Skeletal muscle cell (primary cell): ENCODE data around the gene KIAA2012.
A peak's percentile ranks its signal among the peaks of the same experiment; 100 is the strongest.

Source experiments
- DNase-seq: peaks from one replicate; pipeline ENCODE4 v3.0.0-alpha.2; 2010; ENCODE audit warnings: low read depth
- H3K4me3 ChIP-seq: 2 replicates; pipeline ENCODE4 v1.5.1; 2011; ENCODE audit warnings: low read depth, mild to moderate bottlenecking, control low read depth, low read length, moderate library complexity

The KIAA2012 gene

DNA sequence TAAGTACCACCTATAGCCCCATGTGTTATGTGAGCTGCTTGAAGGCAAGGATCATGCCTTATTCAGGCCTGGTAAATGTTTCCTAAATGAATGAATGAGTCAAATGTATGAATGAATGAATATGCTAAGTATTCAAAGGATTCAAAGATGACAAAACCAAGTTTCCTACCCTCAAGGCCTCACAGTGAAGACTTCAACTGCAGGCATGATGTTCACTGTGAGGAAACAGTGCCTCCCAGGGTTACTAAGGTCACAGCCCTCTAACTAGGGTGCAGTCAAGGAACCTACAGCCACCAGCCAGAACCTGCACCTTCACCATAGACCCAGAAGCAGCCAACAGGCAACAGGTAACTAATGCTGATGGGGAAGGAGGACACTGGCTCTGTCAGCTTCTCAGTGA lies 96.1 kb downstream of the KIAA2012 start:
- no peak for DNase-seq
- H3K4me3 ChIP-seq: no peak overlapping the region

DNA sequence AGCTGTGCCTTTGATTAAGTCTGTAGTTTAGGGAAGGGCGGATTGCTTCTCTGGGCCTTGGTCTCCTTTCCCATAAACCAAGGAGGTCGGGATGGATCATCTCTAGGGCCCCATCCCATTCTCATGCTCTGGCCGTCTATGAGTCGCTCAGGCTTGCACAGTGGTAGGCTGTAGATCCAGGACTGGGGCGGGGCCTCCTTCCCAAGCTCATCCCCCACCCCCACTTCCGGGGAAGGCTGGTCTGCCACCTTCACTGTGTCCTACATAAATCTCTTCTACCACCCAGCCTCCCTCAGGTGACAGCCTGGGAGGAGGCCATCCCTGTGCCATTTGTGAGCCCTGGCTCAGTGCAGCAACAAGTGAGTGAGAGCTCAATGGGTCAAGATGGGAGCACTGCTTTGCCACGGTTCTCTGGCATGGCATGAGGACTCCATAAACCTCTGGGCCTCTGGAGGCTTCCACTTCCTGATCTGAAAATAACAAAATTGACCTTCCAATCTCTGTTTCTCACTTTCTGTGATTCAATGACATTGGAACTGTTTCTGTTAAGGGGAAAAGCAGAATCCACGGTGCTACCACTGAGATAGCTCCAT lies 96.9 kb downstream of the KIAA2012 start:
- no peak for DNase-seq
- no peak overlapping the region for H3K4me3 ChIP-seq

DNA sequence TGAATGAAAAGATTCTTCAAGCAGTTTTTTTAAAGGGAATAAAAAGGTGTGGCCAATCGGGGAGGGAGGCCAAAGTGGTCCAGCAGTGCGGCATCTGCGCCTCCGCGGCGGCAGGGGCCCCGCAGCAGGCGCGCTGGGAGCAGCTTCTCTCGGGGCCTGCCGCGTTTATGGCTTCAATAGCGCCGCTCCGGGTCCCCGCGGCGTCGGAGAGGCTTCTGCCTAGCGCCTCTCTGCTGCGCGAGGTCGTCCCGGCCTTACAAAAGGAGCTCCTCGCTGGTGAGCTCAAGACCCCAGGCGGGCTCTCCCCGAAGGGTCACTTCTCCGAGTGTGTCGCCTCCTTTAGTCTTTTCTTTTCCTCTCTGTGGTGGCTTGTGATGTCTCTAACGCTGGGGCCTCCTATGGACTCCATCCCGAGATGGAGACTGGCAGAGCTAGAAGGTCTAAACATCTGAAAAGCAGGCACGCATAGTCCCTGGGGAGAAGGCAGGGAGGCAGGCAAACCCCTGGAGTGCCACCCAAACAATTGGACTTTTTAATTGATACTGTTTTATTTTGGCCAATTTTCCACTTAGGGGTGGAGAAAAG lies 98.3 kb downstream of the KIAA2012 start:
- no peak for DNase-seq
- peak overlapping the region; percentile 17 for H3K4me3 ChIP-seq

DNA sequence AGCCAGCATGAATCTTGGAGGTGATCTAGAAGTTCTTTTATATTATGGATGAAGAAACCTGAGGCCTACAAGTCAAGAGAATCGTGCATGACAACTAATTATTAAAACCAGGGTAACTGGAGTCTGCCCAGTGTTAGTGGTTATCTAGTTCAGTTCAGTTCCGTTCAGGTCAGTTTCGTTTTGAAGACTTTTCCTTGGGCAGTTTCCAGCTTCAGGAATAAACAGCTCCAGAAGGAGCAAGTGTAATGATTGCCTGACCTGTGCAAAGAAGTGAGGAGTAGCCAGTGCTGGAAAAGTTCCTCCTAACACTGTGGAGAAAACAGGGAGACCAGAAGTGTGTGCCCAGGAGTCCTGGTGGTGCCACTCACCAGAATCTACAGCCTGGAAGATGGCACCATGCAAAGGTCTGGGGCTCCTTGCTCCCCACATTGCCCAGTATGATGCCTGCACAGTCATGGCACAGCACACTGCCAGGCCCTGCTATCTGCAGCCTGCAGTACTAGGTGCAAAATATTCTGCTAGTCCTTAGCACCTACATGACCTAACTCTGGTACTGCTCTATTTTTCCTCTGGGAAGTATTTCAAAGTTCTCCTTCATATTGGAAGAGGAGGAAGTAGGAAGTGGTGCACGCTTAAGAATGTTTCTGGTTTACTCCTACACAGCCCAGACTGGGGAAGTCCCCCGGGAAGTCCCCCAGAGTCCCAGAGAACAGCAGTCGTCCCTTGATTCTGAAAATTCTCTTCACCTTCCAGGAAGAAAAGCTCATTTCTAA lies 99.6 kb downstream of the KIAA2012 start:
- no peak for DNase-seq

DNA sequence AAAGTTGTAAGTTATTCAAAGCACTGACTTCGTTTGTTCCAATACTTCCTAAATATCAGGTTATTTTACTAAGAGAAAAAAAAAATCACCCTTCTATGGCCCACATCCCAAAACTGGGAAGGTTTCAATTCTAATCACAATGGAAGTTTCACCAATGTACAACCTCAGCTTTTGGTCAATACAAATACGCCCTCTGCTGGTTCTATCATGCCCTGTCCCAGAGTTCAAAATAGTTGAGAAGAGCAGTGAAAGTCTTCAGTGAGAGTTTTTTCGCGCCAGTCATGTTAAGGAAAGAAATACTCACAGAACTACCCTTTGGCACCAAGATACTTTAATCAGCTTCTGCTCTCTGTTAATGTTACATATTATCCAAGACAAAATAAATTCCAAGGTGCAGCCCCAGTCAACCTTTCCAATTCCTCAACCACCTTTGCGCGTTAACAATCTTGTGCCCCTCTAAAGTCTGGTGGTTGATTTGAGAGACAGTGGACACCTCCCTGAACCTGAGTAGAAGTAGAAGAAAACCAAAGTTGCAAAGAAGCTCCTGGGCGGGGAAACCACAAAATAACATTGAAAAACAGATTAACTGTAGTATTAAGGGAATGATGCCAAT lies 105.4 kb downstream of the KIAA2012 start:
- peak; percentile 23 for DNase-seq
- H3K4me3 ChIP-seq: no peak overlapping the region

More for the DNA sequence above, 99.6 kb downstream of the KIAA2012 start:
- H3K4me3 ChIP-seq: no peak overlapping the region

DNA sequence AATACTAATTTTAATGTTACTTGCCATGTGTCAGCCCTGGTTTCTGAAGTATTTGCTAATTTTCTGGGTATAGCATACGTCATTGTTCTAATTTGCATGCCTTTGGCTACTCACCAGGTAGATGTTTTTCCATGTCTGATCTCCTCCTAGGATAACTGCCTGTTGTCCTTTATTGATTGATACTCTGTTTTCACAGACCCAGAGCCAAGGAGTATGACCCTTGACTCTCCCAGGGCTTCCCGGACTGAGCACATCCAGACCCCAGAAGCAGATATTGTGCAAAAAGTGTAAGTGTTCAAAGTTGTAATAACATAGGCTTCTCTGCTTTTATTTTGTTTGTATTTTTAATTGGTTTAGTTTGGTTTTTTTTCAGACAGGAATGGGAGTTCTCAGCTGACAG lies 111.5 kb downstream of the KIAA2012 start:
- H3K4me3 ChIP-seq: no peak overlapping the region
- DNase-seq: no peak

DNA sequence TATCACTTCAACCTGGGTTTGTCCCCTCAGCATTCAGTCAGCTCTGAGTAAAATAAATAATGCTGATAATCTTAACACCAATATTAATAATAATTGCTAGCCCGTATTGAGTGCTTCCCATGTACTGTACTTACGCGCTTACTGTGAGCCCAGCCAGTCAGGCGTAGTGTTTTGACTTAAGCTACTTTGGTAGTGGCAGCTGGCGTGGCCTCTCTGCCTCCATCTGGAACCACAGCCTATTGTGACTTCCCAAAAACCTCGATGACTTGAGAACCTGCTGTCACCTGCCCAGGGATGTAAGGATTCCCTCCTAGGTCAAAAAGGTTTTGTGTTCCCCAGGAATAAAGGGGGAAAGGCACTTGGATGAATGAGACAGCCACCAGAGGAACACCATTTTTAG lies 112.1 kb downstream of the KIAA2012 start:
- DNase-seq: no peak
- H3K4me3 ChIP-seq: no peak overlapping the region

DNA sequence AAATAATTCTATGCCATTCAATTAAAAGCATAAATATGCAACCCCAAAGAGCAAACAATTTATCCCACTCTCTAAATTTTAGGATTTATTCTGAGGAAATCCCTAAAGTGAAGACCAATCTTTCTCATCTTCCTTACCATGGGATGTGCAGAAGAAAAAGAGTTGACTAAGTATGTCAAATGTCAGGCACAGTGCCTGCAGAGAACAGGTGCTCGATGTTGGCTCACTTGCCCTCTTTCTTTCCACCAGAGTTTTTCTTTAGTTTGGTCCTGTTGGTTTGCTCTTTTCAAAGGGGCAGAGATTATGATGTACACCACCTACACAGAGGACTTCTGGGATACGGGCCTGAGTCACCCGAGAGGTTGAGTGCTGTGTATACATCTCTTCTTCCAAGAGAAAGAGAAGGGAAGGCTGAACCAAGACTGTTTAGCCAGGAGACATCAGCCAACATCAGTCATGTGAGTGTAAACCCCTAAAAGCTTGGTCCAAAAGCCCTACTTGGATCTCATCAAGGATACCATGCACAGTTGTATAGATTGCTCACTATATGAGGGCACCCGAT lies 113.7 kb downstream of the KIAA2012 start:
- no peak overlapping the region for H3K4me3 ChIP-seq
- DNase-seq: no peak

DNA sequence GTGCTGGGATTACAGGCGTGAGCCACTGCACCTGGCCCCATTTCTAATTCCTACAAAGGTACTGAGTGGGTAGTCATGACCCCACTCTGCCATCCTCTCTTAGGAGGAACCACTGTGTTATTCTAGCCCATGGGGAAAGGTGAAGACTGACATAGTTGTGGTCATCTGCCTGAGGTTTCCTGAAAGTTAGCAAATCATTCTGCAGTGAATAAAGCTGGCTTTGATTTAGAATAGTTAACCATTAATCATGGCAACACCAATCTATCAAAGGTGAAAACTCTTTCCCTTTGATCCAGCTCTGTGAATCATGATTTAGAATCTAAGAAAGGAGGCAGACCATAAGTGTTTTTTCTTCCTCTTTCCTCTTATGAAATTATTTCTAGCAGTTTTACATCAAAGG lies 114.5 kb downstream of the KIAA2012 start:
- H3K4me3 ChIP-seq: no peak overlapping the region
- DNase-seq: no peak

DNA sequence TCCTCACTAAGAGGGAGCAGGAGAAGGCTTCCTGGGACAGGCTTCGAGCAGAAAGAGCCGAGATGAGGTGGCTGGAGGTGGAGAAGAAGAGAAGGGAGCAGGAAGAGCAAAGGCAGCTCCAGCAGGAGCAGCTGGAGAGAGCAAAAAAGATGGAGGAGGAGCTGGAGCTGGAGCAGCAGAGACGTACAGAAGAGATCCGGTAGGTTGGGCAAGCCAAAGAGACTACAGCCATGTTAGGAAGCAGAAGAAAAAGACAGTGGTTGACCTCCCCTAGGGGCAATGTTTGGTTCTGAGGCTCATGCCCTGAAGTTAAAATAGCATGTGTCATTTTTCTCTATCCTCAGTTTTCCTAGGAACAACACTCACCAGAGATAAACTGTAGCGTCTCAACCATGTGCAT lies 120.2 kb downstream of the KIAA2012 start:
- no peak for DNase-seq
- H3K4me3 ChIP-seq: no peak overlapping the region

DNA sequence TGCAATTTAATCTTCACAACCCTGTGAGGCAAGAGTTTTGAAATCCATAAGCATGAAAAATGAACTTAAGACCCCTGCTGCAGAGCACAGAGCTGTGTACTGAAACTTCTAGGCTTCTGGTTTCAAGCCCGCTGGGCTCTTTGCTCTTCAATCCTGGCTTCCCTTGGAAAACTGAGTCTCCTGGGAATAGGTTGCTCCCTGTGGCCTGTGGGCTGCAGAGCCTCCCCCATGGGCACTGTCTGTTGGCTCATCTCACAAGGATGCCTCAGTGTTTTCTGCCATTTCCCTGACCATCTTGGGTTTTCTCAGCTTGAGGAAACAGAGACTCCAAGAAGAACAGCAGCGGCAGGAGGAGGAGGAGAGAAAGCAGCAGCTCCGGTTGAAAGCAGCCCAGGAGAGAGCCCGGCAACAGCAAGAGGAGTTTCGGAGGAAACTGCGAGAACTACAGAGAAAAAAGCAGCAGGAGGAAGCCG lies 120.9 kb downstream of the KIAA2012 start:
- no peak overlapping the region for H3K4me3 ChIP-seq
- DNase-seq: no peak

DNA sequence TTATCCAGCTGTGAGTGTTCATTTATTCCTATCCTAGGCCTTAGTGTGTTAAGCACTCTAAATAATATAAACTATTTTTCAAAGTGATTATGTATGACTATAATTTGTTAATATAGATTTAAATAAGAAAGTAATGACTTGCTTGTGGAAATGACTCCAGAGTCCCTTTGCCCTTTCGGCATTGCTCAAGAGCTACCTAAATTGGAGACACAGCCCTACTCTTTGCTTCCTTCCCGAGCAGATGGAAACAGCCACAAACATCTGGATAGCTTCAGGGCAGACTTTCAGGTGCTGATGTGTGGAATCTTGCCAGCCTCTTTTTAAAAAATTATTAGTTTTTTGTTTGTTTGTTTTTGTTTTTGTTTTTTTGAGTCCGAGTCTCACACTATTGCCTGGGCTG lies 121.4 kb downstream of the KIAA2012 start:
- DNase-seq: no peak
- no peak overlapping the region for H3K4me3 ChIP-seq

DNA sequence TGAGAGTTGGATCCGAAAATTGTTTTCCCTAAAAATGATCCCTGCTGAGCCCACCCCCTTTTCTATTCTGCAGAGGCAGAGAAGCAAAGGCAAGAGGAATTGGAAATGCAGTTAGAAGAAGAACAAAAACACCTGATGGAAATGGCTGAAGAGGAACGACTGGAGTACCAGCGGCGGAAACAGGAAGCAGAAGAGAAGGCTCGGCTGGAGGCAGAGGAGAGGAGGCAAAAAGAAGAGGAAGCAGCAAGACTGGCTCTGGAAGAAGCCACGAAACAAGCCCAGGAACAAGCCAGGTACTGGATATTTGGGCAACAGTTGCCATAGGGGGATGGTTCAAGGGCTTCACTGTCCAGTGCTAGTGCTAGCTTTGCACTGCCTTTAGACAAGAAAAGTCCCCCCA lies 123.7 kb downstream of the KIAA2012 start:
- DNase-seq: no peak
- H3K4me3 ChIP-seq: no peak overlapping the region

DNA sequence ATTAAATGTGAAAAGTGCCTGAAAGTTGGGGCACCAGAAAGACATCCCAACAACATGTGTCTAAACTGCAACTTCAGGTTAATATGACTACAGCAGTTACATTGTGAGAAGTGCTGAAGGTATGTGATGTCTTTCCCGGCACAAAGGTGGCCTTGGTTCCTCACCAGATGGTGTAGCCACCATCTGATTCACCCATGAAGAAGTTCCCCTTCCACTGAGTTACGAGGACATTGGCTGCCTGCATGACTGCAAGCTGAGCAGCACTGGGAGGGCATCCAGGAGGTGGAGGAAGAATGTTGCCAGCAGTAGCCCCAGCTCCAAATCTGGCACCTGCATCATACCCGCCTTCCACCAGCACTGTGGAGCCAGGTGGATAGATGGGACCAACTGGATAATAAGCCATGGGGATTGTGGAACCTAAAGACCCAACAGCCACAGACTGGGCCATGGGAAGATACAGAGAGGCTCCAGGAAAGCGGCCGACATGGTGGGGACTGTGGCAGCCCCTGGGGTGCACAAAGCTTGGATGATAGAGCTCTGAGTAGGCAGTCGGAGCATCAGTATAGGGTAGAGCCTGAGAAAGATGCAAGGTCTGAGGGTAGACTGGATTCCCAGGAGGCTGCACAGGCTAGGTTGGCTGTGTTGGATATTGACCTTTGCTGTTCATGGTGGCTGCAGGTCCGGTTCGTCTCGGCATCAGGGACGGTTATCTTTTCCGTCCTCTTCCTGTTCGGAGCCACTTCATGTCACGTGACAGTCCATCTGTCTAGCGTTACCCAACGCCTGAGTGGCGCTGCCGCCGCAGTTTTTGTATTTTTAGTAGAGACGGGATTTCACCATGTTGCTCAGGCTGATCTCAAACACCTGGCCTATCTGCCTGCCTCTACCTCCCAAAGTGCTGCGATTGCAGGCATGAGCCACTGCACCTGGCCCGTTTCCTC lies 128.4 kb downstream of the KIAA2012 start:
- DNase-seq: no peak
- no peak overlapping the region for H3K4me3 ChIP-seq

DNA sequence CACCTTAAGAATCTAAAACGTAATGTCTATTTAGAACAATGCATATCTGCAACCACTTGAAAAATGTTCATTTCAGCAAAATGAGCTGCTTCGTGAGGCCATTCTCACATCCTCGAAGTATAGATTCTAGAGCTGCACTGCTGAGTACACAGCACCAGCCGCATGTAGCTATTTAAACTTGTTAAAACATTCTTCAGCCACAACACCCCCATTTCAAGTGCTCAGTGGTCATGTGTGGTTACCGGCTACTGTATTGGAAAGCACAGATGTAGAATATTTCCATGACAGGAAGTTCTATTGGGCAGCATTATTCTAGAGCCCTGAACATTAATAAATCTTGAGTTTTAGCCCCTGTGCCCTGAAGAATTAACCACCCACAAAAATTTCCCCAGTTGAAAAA lies 130.3 kb downstream of the KIAA2012 start:
- no peak overlapping the region for H3K4me3 ChIP-seq
- DNase-seq: no peak

DNA sequence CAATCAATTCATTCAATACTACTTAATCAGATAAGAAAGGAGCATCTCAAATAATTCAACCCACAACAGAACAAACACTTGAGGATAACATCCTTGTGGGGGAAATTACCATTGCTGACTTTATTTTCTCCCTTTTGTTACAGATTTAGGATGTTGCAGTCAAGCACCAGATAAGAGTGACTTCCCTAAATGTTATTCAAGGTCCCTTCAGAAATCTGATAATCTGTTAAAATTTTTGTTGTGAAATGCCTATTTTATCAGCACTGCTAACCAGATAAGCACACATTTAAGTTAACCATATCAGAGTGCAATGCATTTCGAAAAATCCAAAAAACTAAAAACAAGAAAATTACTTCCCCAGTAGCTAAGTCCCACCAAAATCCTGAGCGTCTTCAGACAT lies 131.8 kb downstream of the KIAA2012 start:
- no peak overlapping the region for H3K4me3 ChIP-seq
- no peak for DNase-seq

DNA sequence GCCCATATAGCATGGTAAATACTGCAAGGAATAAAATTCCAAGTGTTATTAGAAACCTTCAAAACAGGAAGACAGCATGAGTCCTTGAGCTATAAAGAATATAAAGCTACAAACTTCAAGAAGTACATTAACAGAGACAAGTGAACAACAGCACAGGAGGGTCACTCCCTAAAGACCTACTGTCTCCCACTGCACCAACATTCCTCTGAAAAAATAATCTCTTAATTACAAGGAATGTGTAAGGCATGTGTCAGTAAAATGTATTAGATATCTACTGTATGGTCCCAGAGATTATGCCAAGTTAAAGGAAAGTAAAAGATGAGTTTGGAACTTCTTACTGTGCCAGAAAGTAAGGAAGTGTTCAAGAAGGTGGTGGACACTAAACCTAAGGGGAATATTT lies 135.5 kb downstream of the KIAA2012 start:
- no peak overlapping the region for H3K4me3 ChIP-seq
- no peak for DNase-seq

DNA sequence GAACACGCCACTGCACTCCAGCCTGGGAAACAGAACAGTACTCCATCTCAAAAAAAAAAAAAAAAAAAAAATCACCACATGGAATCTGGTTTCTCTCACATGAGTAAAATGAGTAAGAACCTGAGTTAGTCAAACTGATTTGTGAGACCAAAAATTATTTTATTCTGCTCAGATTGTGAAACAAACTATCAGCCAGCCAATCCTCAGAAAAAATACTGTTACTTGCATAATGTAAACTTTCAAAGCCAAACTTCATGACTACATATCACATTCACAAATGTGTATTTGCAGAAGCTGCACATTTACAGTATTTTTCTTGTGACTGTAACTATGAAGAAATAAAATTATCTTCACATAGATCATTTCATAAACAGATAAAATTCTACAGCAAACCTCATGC lies 142.1 kb downstream of the KIAA2012 start:
- H3K4me3 ChIP-seq: no peak overlapping the region
- no peak for DNase-seq

DNA sequence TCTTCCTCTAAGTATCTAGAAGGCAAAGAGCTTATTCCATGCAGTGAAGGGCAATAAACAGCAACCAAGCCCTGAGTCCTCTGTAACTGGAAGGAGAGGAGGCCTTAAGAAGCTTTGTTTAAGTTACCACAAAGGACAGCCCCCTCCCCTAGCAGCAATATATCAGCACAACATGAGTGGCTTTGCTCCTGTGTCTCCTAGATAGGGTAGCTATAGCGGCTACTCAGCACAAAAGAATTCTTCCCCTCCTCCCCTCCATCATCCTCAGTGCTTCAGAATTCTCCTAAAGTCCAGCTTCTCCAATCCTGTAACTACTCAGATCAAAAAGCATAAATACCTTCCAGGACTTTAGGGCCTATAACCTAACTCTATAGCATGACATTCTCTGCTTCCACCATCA lies 148.8 kb downstream of the KIAA2012 start:
- DNase-seq: no peak
- no peak overlapping the region for H3K4me3 ChIP-seq
